Stimulated activated CD8-positive, alpha-beta memory T cell treated with anti-CD3 and anti-CD28 coated beads, Interleukin-4, amount 100 ng/mL, for 48 hours (primary cell): ENCODE data around the gene RASA4B.
A peak's percentile ranks its signal among the peaks of the same experiment; 100 is the strongest.
"Not testable (repeated sequence)": the region's sequence is repeated elsewhere in the genome, so short reads cannot be mapped to it uniquely, and the experiment has no call there.

ENCODE experiments used
- DNase-seq: peaks from one replicate; pipeline ENCODE4 v3.0.0-alpha.2; 2020

The RASA4B gene

DNA sequence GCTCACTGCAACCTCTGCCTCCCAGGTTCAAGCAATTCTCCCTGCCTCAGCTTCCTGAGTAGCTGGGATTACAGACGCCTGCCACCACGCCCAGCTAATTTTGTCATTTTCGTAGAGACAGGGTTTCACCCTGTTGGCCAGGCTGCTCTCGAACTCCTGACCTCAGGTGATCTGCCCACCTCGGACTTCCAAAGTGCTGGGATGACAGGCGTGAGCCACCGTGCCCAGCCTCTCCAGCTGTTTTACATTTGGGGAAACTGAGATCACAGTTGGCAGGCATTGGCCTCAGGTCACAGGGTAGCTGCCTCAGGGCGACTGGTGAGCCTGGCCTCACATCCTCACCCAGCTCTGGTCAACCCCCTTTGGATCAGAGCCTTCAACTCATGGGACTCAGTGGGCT, 7.0 kb downstream of the RASA4B start:
- DNase-seq = not testable (repeated sequence)

DNA sequence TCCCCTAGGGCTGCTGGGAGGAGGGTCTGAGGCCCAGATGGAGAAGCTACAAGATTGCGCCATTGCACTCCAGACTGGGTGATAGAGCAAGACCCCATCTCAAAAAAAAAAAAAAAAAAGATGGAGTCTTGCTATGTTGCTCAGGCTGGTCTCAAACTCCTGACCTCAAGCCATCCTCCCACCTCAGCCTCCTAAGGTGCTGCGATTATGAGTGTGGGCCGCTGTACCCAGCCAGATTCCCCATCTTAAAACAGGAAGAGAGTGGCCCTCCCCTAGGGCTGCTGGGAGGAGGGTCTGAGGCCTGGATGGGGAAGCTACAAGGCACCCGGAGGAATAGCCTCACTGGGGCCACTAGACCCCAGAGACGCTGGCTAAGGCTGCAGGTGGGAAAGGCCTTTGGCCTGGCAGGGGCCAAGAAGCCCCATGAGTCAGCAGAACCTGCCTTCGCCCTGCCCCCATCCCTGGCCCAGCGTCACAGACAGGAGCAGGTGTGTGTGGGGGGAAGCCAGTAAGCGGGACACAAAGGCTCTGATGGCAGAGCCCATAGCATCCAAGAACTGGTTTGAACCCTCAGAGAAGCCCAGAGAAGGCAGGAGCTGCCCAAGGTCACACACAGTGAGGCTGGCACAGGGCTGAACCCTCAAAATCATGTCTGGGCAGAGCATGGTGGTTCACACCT, 10.0 kb downstream of the RASA4B start:
- not testable (repeated sequence) for DNase-seq

- DNase-seq = not testable (repeated sequence)
These were observed 12.0 kb downstream of the RASA4B start for GRCh38 chr7:102505298-102506185.

GRCh38 chr7:102503141-102503540, 14.4 kb downstream of the RASA4B start:
- not testable (repeated sequence) for DNase-seq

- not testable (repeated sequence) for DNase-seq
These were observed 19.3 kb downstream of the RASA4B start for GRCh38 chr7:102498321-102498720.

- DNase-seq = not testable (repeated sequence)
These were observed 20.3 kb downstream of the RASA4B start for GRCh38 chr7:102497308-102497707.

- DNase-seq = not testable (repeated sequence)
These were observed 20.7 kb downstream of the RASA4B start for GRCh38 chr7:102496861-102497260.

DNA sequence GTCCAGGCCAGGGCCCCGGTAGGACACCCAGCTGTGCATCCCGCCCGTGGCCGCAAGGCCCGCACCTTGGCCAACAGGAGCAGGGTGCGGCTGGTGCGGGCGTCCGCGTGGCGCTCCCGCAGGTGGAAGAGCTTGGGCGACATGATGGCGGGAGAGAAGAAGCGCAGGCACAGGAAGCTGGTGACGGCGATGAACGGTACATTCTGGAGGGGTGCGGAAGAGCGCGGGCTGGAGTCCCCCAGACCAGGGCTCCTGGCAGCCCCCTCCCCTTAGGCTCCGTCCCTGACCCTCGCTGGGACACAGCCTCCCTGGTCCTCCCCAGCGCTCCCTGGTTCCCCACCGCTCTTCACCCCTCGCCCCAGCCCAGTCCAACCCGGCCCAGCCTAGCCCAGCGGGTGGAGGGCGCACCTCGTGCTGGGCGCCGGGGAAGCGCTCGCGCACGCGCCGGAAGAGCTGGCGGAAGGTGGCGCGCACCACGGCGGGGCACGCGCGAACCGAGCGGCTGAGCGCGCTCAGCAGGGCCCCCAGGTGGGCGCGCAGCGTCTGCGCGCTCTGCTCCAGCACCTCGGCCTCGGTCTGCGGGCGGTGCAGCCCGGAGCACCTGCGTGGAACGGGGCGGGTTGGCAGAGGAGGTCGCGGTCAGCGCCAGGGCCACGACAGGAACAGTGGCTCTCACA, 23.0 kb downstream of the RASA4B start:
- DNase-seq = not testable (repeated sequence)

DNA sequence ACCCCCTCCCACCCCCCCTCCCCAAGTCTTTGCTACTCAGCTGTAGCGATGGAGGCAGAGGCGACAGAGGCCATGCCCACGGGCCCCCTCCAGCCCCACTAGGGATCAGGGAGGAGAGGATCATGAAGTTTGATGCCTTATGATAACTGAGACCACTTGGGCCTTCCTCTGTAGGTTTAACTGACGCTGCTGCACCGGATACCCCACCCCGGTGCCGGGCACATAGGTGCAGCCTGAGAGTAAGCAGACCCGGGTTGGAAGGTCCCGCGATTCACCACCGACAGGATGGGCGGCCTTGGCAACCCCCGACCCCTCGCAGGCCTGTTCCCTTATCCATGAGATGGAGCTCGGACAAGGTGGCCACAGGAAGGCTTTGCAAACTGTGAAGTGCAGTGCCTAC, 23.6 kb downstream of the RASA4B start:
- not testable (repeated sequence) for DNase-seq

DNA sequence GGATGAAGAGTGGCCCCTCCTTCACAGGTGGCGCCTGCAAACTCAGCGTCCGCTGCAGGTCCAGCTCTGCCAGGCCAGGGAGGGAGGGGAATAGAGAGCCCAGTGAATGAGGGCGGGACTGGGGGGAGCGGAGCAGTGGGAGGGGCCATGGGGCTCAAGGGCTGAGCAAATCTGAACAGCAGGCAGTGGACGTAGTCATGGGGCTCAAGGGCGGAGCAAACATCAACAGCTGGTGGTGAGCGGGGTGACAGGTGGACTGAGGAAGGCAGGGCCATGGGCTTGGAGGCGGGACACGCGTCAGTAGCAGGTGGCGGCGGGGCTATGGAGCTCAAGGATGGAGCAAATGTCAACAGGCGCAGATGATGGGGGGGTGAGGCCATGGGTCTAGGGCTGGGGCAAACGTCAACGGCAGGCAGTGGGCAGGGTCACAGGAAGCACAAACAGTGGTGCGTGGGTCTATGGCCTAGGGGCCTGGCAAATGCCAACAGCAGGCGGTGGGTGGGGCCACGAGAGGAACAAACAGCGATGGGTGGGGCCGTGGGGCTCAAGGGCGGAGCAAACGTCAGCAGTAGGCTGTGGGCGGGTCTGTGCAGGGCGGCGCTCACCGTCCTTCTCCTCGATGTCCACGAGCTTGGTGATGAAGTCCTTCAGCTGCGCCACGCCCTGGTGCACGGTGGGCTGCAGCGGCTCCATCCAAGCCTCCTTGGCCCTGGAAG, 24.2 kb downstream of the RASA4B start:
- not testable (repeated sequence) for DNase-seq

- peak; percentile 89 for DNase-seq
These were observed 27.0 kb downstream of the RASA4B start for GRCh38 chr7:102490529-102491075.

GRCh38 chr7:102484317-102484716, 33.3 kb downstream of the RASA4B start:
- DNase-seq = not testable (repeated sequence)

- DNase-seq = not testable (repeated sequence)
These were observed 35.6 kb downstream of the RASA4B start for GRCh38 chr7:102481962-102482361.

- DNase-seq = peak; percentile 61
These were observed 37.5 kb downstream of the RASA4B start for GRCh38 chr7:102479982-102480637.

GRCh38 chr7:102479209-102479584, 38.4 kb downstream of the RASA4B start:
- not testable (repeated sequence) for DNase-seq

GRCh38 chr7:102478314-102479208, 39.0 kb downstream of the RASA4B start, which contains the start of gene POLR2J:
TSS of gene POLR2J (minus strand) at chr7:102478922. CDS start at chr7:102478860, 62 bp downstream.
- peak; percentile 92 for DNase-seq

GRCh38 chr7:102474736-102475435, 42.7 kb downstream of the RASA4B start:
- not testable (repeated sequence) for DNase-seq

GRCh38 chr7:102474116-102474515, 43.5 kb downstream of the RASA4B start:
- DNase-seq = not testable (repeated sequence)

GRCh38 chr7:102473271-102473991, 44.1 kb downstream of the RASA4B start:
- DNase-seq = peak; percentile 20
